ENCODE data around the gene S100A3.

The S100A3 gene

GRCh38 chr1:153535242-153536011 is 13.6 kb downstream of the S100A3 start, which contains the start of gene S100A6:
TSS of gene S100A6 (minus strand) at chr1:153535991. CDS start at chr1:153535339, 652 bp downstream.
- Histone ChIP-seq H3K9me3 (ENCODE audit: insufficient read depth, low read length) (no peaks in the 10 kb centered on the region), H3K4me3 (ENCODE audit: insufficient read length, low read depth) (no peak within 1 kb of the TSS), H3K27me3 (ENCODE audit: insufficient read depth, insufficient read length) (no peaks in the 10 kb centered on the region), H3K36me3 (ENCODE audit: insufficient read depth, insufficient read length, low read length) (no peaks in the 10 kb centered on the region), H3K9ac (ENCODE audit: insufficient read length, low read depth) (peak within 1 kb of the TSS; percentile 23), H3K4me1 (ENCODE audit: insufficient read depth, insufficient read length) (peaks cover 13% of the 10 kb centered on the region)
- no peak for DNase-seq (ENCODE audit: low read depth, low spot score)
- TF ChIP-seq YY1 (IDR thresholded peaks at IDR 0.05; ENCODE audit: insufficient read depth, insufficient read length), result no peak
- TF ChIP-seq ZNF274 (IDR thresholded peaks at IDR 0.05; ENCODE audit: low read depth, low read length), result no peak
- no peak for TF ChIP-seq SUZ12 (IDR thresholded peaks at IDR 0.05; ENCODE audit: extremely low read depth, insufficient read depth, insufficient read length)

DNA sequence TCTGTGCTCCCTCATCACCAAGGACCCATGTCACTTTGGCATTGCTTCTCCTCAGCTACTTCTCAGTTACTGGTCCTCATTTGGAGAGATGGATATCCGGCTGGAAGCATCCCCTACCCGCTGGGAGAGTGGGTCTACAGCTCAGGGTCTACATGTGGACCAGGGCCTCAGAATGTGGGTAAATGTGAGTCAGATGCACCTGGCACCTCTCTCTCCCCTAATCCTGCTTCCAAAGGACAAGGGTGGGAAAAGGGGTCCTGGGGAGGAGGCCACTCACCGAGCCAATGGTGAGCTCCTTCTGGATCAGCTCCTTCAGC is 14.2 kb downstream of the S100A3 start:
- no peaks in the 10 kb centered on the region for H3K27me3 ChIP-seq (ENCODE audit: insufficient read depth, insufficient read length)
- H3K4me1 ChIP-seq (ENCODE audit: insufficient read depth, insufficient read length), result peaks cover 13% of the 10 kb centered on the region
- no peaks in the 10 kb centered on the region for H3K36me3 ChIP-seq (ENCODE audit: insufficient read depth, insufficient read length, low read length)
- no peak for TF ChIP-seq SUZ12 (IDR thresholded peaks at IDR 0.05; ENCODE audit: extremely low read depth, insufficient read depth, insufficient read length)
- no peak for TF ChIP-seq YY1 (IDR thresholded peaks at IDR 0.05; ENCODE audit: insufficient read depth, insufficient read length)
- H3K4me3 ChIP-seq (ENCODE audit: insufficient read length, low read depth), result no peak overlapping the region
- no peak overlapping the region for H3K9ac ChIP-seq (ENCODE audit: insufficient read length, low read depth)
- H3K9me3 ChIP-seq (ENCODE audit: insufficient read depth, low read length), result no peaks in the 10 kb centered on the region
- no peak for DNase-seq (ENCODE audit: low read depth, low spot score)

DNA sequence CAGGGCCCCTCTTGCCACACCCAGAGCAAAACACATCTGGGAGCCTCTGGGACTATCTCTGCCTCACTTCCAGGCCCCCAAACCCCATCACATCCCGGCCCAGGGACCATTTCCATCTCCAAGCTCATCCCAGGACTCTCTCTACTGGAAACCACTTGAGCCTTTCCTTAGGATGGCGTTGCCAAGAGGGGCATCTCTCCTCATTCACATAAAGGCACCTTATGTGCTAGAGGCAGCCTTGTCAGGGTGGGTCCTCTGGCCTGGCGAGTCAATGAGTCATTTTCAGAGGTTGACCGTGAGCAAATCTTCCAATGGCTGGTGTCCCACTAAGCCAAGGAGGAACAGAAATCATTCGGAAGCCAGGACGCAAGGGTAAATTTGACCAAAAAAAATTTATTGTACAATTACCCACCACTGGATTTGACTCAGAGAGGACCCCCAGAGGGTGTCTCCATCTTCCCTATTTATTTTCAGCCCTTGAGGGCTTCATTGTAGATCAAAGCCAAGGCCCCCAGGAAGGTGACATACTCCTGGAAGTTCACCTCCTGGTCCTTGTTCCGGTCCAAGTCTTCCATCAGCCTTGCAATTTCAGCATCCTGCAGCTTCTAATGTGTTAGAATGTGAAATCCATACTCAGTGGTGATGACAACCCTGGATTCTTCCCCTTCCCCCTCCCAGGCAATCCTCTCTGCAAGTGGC is 14.7 kb downstream of the S100A3 start:
- H3K4me3 ChIP-seq (ENCODE audit: insufficient read length, low read depth), result no peak overlapping the region
- H3K9me3 ChIP-seq (ENCODE audit: insufficient read depth, low read length), result no peaks in the 10 kb centered on the region
- no peaks in the 10 kb centered on the region for H3K27me3 ChIP-seq (ENCODE audit: insufficient read depth, insufficient read length)
- TF ChIP-seq YY1 (IDR thresholded peaks at IDR 0.05; ENCODE audit: insufficient read depth, insufficient read length), result no peak
- TF ChIP-seq ZNF274 (IDR thresholded peaks at IDR 0.05; ENCODE audit: low read depth, low read length), result no peak
- TF ChIP-seq SUZ12 (IDR thresholded peaks at IDR 0.05; ENCODE audit: extremely low read depth, insufficient read depth, insufficient read length), result no peak
- no peak for DNase-seq (ENCODE audit: low read depth, low spot score)
- H3K9ac ChIP-seq (ENCODE audit: insufficient read length, low read depth), result no peak overlapping the region
- no peaks in the 10 kb centered on the region for H3K36me3 ChIP-seq (ENCODE audit: insufficient read depth, insufficient read length, low read length)
- peaks cover 13% of the 10 kb centered on the region for H3K4me1 ChIP-seq (ENCODE audit: insufficient read depth, insufficient read length)

DNA sequence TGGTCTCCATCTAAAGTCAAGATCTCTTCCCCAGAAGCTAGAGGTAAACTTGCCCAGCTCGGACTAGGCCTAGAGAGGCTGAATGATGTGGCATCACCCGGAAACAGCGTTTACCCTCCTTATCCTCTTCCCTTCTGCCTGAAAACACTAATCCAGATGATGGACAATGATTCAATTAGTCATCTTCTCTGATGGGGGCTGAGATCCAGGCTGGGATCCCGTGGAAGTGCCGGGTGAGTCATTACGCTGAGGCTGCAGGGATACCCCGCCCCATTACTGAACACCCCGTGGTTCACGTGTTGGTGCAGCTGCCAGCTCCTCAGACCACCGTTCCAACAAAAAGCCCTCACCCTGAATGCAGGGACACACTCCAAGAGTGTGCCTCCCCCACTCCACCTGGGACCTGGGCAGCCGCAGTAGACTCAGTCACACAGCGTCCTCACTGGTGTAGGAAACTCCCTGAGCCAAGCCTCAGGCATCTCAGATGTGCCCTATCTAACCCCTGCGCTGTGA is 15.3 kb downstream of the S100A3 start:
- Histone ChIP-seq H3K4me3 (ENCODE audit: insufficient read length, low read depth) (no peak overlapping the region), H3K9ac (ENCODE audit: insufficient read length, low read depth) (peak overlapping the region; percentile 46), H3K36me3 (ENCODE audit: insufficient read depth, insufficient read length, low read length) (no peaks in the 10 kb centered on the region), H3K27me3 (ENCODE audit: insufficient read depth, insufficient read length) (no peaks in the 10 kb centered on the region), H3K4me1 (ENCODE audit: insufficient read depth, insufficient read length) (peaks cover 13% of the 10 kb centered on the region), H3K9me3 (ENCODE audit: insufficient read depth, low read length) (no peaks in the 10 kb centered on the region)
- no peak for TF ChIP-seq YY1 (IDR thresholded peaks at IDR 0.05; ENCODE audit: insufficient read depth, insufficient read length)
- TF ChIP-seq ZNF274 (IDR thresholded peaks at IDR 0.05; ENCODE audit: low read depth, low read length), result no peak
- TF ChIP-seq SUZ12 (IDR thresholded peaks at IDR 0.05; ENCODE audit: extremely low read depth, insufficient read depth, insufficient read length), result no peak
- no peak for DNase-seq (ENCODE audit: low read depth, low spot score)

GRCh38 chr1:153532769-153533599 is 16.1 kb downstream of the S100A3 start:
- Histone ChIP-seq H3K36me3 (ENCODE audit: insufficient read depth, insufficient read length, low read length) (no peaks in the 10 kb centered on the region), H3K9me3 (ENCODE audit: insufficient read depth, low read length) (no peaks in the 10 kb centered on the region), H3K27me3 (ENCODE audit: insufficient read depth, insufficient read length) (no peaks in the 10 kb centered on the region), H3K9ac (ENCODE audit: insufficient read length, low read depth) (peak overlapping the region; percentile 46), H3K4me3 (ENCODE audit: insufficient read length, low read depth) (peak overlapping the region; percentile 5), H3K4me1 (ENCODE audit: insufficient read depth, insufficient read length) (peaks cover 13% of the 10 kb centered on the region)
- peak; percentile 92 for DNase-seq (ENCODE audit: low read depth, low spot score)
- no peak for TF ChIP-seq SUZ12 (IDR thresholded peaks at IDR 0.05; ENCODE audit: extremely low read depth, insufficient read depth, insufficient read length)

DNA sequence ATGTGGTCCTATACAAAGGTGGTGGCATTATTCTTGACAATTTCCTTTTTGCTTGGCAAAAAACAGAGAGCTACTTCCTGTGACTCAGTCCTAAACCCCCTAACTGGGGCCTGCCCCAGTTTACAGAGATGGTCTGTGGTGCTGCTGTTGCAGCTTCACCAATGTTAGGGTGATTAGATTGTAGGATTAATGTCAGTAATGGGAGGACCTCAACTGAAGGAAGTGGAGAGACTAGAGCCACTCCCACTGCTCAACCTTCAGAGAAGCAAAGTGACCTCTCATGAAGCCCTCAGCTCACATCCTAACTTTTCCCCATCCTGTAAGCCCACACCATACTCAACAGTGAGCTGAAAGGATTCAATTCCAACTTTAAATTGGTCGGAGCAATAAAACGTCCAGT is 16.9 kb downstream of the S100A3 start:
- H3K36me3 ChIP-seq (ENCODE audit: insufficient read depth, insufficient read length, low read length), result no peaks in the 10 kb centered on the region
- no peak overlapping the region for H3K9ac ChIP-seq (ENCODE audit: insufficient read length, low read depth)
- peaks cover 14% of the 10 kb centered on the region for H3K4me1 ChIP-seq (ENCODE audit: insufficient read depth, insufficient read length)
- H3K9me3 ChIP-seq (ENCODE audit: insufficient read depth, low read length), result no peaks in the 10 kb centered on the region
- H3K4me3 ChIP-seq (ENCODE audit: insufficient read length, low read depth), result no peak overlapping the region
- no peak for TF ChIP-seq SUZ12 (IDR thresholded peaks at IDR 0.05; ENCODE audit: extremely low read depth, insufficient read depth, insufficient read length)
- TF ChIP-seq YY1 (IDR thresholded peaks at IDR 0.05; ENCODE audit: insufficient read depth, insufficient read length), result no peak
- no peak for TF ChIP-seq ZNF274 (IDR thresholded peaks at IDR 0.05; ENCODE audit: low read depth, low read length)
- no peaks in the 10 kb centered on the region for H3K27me3 ChIP-seq (ENCODE audit: insufficient read depth, insufficient read length)
- no peak for DNase-seq (ENCODE audit: low read depth, low spot score)

GRCh38 chr1:153531638-153532037 is 17.4 kb downstream of the S100A3 start:
- peaks cover 15% of the 10 kb centered on the region for H3K4me1 ChIP-seq (ENCODE audit: insufficient read depth, insufficient read length)
- TF ChIP-seq YY1 (IDR thresholded peaks at IDR 0.05; ENCODE audit: insufficient read depth, insufficient read length), result no peak
- H3K36me3 ChIP-seq (ENCODE audit: insufficient read depth, insufficient read length, low read length), result no peaks in the 10 kb centered on the region
- no peak for DNase-seq (ENCODE audit: low read depth, low spot score)
- no peak overlapping the region for H3K9ac ChIP-seq (ENCODE audit: insufficient read length, low read depth)
- no peaks in the 10 kb centered on the region for H3K27me3 ChIP-seq (ENCODE audit: insufficient read depth, insufficient read length)
- no peaks in the 10 kb centered on the region for H3K9me3 ChIP-seq (ENCODE audit: insufficient read depth, low read length)
- no peak overlapping the region for H3K4me3 ChIP-seq (ENCODE audit: insufficient read length, low read depth)

Measured in NT2/D1 (cell line).